ENCODE data around the gene ARF1. TPM values are rescaled to one million over a fixed set of nuclear protein-coding genes. Genes with fewer than 3 reads are reported as not detected.

ARF1 gene
- total and polyA plus RNA-seq, 2 of the 8 experiments (the other 6 are each of a cell fraction or from before 2014, with no cell fraction given) = 265 to 471 TPM

DNA sequence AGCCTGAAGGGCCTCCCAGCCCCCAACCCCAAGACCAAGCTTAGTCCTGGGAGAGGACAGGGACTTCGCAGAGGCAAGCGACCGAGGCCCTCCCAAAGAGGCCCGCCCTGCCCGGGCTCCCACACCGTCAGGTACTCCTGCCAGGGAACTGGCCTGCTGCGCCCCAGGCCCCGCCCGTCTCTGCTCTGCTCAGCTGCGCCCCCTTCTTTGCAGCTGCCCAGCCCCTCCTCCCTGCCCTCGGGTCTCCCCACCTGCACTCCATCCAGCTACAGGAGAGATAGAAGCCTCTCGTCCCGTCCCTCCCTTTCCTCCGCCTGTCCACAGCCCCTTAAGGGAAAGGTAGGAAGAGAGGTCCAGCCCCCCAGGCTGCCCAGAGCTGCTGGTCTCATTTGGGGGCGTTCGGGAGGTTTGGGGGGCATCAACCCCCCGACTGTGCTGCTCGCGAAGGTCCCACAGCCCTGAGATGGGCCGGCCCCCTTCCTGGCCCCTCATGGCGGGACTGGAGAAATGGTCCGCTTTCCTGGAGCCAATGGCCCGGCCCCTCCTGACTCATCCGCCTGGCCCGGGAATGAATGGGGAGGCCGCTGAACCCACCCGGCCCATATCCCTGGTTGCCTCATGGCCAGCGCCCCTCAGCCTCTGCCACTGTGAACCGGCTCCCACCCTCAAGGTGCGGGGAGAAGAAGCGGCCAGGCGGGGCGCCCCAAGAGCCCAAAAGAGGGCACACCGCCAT is 21.9 kb upstream of the ARF1 start (continued):
- peak; percentile 86 for TF ChIP-seq ASH2L (IDR thresholded peaks at IDR 0.05; ENCODE audit: low read length)
- 0 out of 2 replicates have a peak, but pooled peaks have one; percentile 63 for TF ChIP-seq TCF12 (IDR thresholded peaks at IDR 0.05; ENCODE audit: low read depth, low read length)
- no peak for TF ChIP-seq SRF (IDR thresholded peaks at IDR 0.05; ENCODE audit: low read depth, low read length)
